Adrenal gland (tissue), 5 donors: ENCODE measurements around the gene MMP24.
"Not testable (repeated sequence)": the region's sequence is repeated elsewhere in the genome, so short reads cannot be mapped to it uniquely, and the experiment has no call there.

Experiments used
- POLR2A ChIP-seq, 2 donors: fragments of 450-650 bp; IDR thresholded peaks; one replicate each; pipeline ENCODE4 v1.6.1; 2017; ENCODE audit warnings: antibody characterized with exemption in 2 of 2, mild to moderate bottlenecking in 2 of 2, moderate library complexity in 1 of 2
- TF ChIP-seq, protein P1 (sequence below), 6 experiments: fragments of 450-650 bp in 4 of 6; fragments of 200-600 bp in 2 of 6; sonication (generic) in 1 of 6; IDR thresholded peaks; 1 replicate in 5 of 6; 2 replicates in 1 of 6; pipeline versions ENCODE4 v1.5.1 to v1.8.0; 2016 to 2021; ENCODE audit warnings: antibody characterized with exemption in 6 of 6, mild to moderate bottlenecking in 2 of 6, moderate library complexity in 1 of 6
- donor health status: DM: no; HTN: no; CAD: no.

- TF ChIP-seq, protein P1, sequence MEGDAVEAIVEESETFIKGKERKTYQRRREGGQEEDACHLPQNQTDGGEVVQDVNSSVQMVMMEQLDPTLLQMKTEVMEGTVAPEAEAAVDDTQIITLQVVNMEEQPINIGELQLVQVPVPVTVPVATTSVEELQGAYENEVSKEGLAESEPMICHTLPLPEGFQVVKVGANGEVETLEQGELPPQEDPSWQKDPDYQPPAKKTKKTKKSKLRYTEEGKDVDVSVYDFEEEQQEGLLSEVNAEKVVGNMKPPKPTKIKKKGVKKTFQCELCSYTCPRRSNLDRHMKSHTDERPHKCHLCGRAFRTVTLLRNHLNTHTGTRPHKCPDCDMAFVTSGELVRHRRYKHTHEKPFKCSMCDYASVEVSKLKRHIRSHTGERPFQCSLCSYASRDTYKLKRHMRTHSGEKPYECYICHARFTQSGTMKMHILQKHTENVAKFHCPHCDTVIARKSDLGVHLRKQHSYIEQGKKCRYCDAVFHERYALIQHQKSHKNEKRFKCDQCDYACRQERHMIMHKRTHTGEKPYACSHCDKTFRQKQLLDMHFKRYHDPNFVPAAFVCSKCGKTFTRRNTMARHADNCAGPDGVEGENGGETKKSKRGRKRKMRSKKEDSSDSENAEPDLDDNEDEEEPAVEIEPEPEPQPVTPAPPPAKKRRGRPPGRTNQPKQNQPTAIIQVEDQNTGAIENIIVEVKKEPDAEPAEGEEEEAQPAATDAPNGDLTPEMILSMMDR (IDR thresholded peaks at IDR 0.05) = peak in 1 of 6 experiments; percentile 9
- not testable (repeated sequence) for TF ChIP-seq POLR2A (IDR thresholded peaks at IDR 0.05)
These were observed 36.4 kb downstream of the MMP24 start for GRCh38 chr20:35262731-35263531.
